NCI-H2196 (cell line): ENCODE data around the gene GALK1.

Experiments used
- DNase-seq: peaks from one replicate; lab custom pipeline; 2025; ENCODE audit not compliant: unreplicated experiment; lab: John Stamatoyannopoulos, UW

Gene GALK1

GRCh38 chr17:75751676-75752404, 13.2 kb downstream of the GALK1 start:
- DNase-seq: no peak

- no peak for DNase-seq
Measured at GRCh38 chr17:75750661-75751423, 14.2 kb downstream of the GALK1 start.

- peak; percentile 90 for DNase-seq
Measured at GRCh38 chr17:75749545-75750389, 15.2 kb downstream of the GALK1 start.

GRCh38 chr17:75748706-75749105, 16.3 kb downstream of the GALK1 start:
- DNase-seq: no peak

GRCh38 chr17:75743625-75744206, 21.3 kb downstream of the GALK1 start:
- DNase-seq: no peak

- no peak for DNase-seq
Measured at GRCh38 chr17:75742337-75742736, 22.7 kb downstream of the GALK1 start.

- DNase-seq: no peak
Measured at GRCh38 chr17:75740631-75741077, 24.3 kb downstream of the GALK1 start.

- no peak for DNase-seq
Measured at GRCh38 chr17:75740215-75740614, 24.8 kb downstream of the GALK1 start.

GRCh38 chr17:75739801-75740200, 25.2 kb downstream of the GALK1 start:
- DNase-seq: no peak

GRCh38 chr17:75739174-75739573, 25.8 kb downstream of the GALK1 start:
- DNase-seq: no peak

GRCh38 chr17:75738218-75738802, 26.7 kb downstream of the GALK1 start:
- DNase-seq: no peak

- no peak for DNase-seq
Measured at GRCh38 chr17:75737133-75737962, 27.6 kb downstream of the GALK1 start.

- no peak for DNase-seq
Measured at GRCh38 chr17:75736173-75736835, 28.7 kb downstream of the GALK1 start.

GRCh38 chr17:75734674-75735294, 30.2 kb downstream of the GALK1 start:
- DNase-seq: no peak

- no peak for DNase-seq
Measured at GRCh38 chr17:75733471-75733870, 31.5 kb downstream of the GALK1 start.

- DNase-seq: no peak
Measured at GRCh38 chr17:75731716-75732498, 33.1 kb downstream of the GALK1 start.

GRCh38 chr17:75731086-75731715, 33.8 kb downstream of the GALK1 start:
- no peak for DNase-seq

GRCh38 chr17:75730065-75730464, 34.9 kb downstream of the GALK1 start:
- no peak for DNase-seq
